ENCODE results near the gene C10orf67. TPM values are rescaled to one million over a fixed set of nuclear protein-coding genes. Genes with fewer than 3 reads are reported as not detected.

C10orf67 gene
- total RNA-seq, 1 donor from 2014 or later = not detected

DNA sequence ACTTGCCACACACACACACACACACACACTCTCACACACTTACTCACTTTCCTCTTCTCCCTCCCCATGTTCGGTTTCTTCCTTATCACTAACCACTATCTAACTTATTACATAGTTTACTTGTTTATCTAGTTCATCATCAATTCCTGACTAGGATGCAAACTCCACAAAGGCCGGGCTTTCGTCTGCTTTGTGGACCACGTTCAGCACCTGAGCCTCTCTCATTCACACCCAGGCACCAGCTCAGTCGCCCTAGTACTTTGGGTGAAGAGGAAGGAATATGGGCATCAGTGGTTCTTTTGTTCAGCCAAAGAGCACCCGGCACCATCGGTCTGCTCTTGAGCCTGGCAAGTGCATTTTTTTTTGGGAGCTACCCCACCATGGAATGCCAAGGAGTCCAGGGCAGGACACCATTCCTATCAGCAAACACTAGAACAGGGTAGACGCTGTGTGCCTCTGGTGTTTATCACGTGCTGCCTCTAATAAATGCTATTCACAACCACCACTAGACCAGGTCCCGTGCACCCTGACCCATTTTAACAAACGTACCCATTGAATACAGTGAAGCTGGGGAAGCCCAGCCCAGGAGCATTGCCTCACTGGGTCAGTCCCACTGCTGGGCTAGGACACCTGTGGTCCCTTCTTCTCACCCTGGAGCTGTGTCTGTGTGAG, 2.2 kb downstream of the C10orf67 start:
- Histone ChIP-seq H3K36me3 (no peaks in the 10 kb centered on the region), H3K27ac (no peak overlapping the region), H3K27me3 (no peaks in the 10 kb centered on the region), H3K9me3 (no peaks in the 10 kb centered on the region), H3K4me1 (peaks cover 7% of the 10 kb centered on the region), H3K4me3 (no peak overlapping the region)
- no peak for TF ChIP-seq POLR2A (IDR thresholded peaks at IDR 0.05)
- TF ChIP-seq, protein P1, sequence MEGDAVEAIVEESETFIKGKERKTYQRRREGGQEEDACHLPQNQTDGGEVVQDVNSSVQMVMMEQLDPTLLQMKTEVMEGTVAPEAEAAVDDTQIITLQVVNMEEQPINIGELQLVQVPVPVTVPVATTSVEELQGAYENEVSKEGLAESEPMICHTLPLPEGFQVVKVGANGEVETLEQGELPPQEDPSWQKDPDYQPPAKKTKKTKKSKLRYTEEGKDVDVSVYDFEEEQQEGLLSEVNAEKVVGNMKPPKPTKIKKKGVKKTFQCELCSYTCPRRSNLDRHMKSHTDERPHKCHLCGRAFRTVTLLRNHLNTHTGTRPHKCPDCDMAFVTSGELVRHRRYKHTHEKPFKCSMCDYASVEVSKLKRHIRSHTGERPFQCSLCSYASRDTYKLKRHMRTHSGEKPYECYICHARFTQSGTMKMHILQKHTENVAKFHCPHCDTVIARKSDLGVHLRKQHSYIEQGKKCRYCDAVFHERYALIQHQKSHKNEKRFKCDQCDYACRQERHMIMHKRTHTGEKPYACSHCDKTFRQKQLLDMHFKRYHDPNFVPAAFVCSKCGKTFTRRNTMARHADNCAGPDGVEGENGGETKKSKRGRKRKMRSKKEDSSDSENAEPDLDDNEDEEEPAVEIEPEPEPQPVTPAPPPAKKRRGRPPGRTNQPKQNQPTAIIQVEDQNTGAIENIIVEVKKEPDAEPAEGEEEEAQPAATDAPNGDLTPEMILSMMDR (IDR thresholded peaks at IDR 0.05) = no peak
- no peak for TF ChIP-seq POLR2AphosphoS5 (IDR thresholded peaks at IDR 0.05; ENCODE audit: insufficient read depth in 1 of 2, low read depth in 1 of 2)
- intact Hi-C loops (cut with DNase I) = no loop called here
- no peak for DNase-seq (ENCODE audit: extremely low spot score in 2 of 2)

DNA sequence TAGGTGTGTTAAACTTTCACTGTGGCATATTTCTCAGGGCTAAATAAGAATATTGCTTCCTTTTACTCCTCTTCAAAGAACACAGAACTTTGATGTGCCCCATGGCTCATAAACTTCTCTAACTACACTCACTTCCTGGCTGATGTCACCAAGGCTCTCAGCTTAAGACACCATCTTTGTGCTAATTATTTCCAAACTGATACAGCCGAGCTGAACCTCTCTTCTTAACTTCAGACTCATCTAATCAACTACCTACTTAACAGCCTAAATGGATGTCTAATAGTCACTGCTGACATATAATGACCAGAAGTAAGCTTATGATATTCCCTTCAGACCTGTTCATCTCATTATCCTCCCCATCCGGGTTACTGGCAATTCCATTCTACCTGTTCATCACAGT, 3.6 kb downstream of the C10orf67 start:
- TF ChIP-seq POLR2A (IDR thresholded peaks at IDR 0.05) = no peak
- TF ChIP-seq, protein P1 (IDR thresholded peaks at IDR 0.05) = no peak
- TF ChIP-seq POLR2AphosphoS5 (IDR thresholded peaks at IDR 0.05; ENCODE audit: insufficient read depth in 1 of 2, low read depth in 1 of 2) = no peak
- intact Hi-C loops (cut with DNase I) = no loop called here

DNA sequence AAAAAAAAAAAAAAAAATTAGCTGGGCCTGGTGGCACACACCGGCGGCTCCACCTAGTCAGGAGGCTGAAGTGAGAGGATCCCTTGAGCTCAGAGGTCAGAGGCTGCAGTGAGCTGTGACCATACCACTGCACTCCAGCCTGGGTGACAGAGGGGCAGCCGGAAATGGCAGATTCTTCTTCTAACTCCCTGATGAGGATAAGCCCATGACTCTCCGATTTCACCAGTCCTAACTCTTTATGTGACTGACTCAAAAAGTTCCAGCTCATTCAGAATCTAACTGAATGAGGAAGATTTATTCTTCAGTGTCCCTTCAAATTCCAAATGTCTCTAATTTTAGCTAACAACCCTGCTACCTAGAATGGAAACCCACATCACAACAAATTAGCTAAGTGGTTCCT, 4.2 kb downstream of the C10orf67 start:
- intact Hi-C loops (cut with DNase I) = no loop called here
- Histone ChIP-seq H3K27ac (no peak overlapping the region), H3K4me1 (peaks cover 7% of the 10 kb centered on the region)

More for the DNA sequence above, 3.6 kb downstream of the C10orf67 start:
- H3K4me1 ChIP-seq = peaks cover 7% of the 10 kb centered on the region
- H3K4me3 ChIP-seq = no peak overlapping the region
- H3K27ac ChIP-seq = no peak overlapping the region
- no peaks in the 10 kb centered on the region for H3K27me3 ChIP-seq
- no peak for DNase-seq (ENCODE audit: extremely low spot score in 2 of 2)
- no peaks in the 10 kb centered on the region for H3K36me3 ChIP-seq
- H3K9me3 ChIP-seq = no peaks in the 10 kb centered on the region

DNA sequence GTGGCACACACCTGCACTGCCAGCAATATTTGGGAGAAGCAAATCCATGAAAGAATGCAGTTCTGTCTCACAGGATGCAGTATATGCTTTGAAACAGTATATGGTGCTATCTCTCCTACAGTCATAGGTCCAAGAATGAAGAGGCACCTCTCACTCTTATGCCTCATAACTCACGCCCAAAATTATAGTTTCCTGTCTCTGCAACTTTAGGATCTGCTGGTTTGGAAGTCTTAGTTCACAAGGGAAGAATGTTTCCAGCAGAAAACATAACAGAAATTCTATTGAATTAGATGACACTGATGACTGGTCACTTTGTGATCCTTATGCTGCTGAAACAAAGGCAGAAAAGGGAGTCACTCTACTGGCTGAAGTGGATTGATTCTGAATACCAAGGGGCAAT, 5.7 kb downstream of the C10orf67 start:
- Histone ChIP-seq H3K9me3 (no peaks in the 10 kb centered on the region), H3K27ac (no peak overlapping the region), H3K27me3 (no peaks in the 10 kb centered on the region), H3K4me1 (no peaks in the 10 kb centered on the region), H3K36me3 (no peaks in the 10 kb centered on the region), H3K4me3 (no peak overlapping the region)
- no peak for TF ChIP-seq POLR2AphosphoS5 (IDR thresholded peaks at IDR 0.05; ENCODE audit: insufficient read depth in 1 of 2, low read depth in 1 of 2)
- TF ChIP-seq, protein P1 (IDR thresholded peaks at IDR 0.05) = no peak
- TF ChIP-seq POLR2A (IDR thresholded peaks at IDR 0.05) = no peak
- no peak for DNase-seq (ENCODE audit: extremely low spot score in 2 of 2)
- intact Hi-C loops (cut with DNase I) = no loop called here

More for the DNA sequence above, 4.2 kb downstream of the C10orf67 start:
- H3K4me3 ChIP-seq = no peak overlapping the region
- no peaks in the 10 kb centered on the region for H3K36me3 ChIP-seq
- TF ChIP-seq POLR2AphosphoS5 (IDR thresholded peaks at IDR 0.05; ENCODE audit: insufficient read depth in 1 of 2, low read depth in 1 of 2) (no peak), POLR2A (IDR thresholded peaks at IDR 0.05) (no peak)
- TF ChIP-seq, protein P1 (IDR thresholded peaks at IDR 0.05) = no peak
- no peaks in the 10 kb centered on the region for H3K27me3 ChIP-seq
- DNase-seq (ENCODE audit: extremely low spot score in 2 of 2) = no peak
- H3K9me3 ChIP-seq = no peaks in the 10 kb centered on the region

DNA sequence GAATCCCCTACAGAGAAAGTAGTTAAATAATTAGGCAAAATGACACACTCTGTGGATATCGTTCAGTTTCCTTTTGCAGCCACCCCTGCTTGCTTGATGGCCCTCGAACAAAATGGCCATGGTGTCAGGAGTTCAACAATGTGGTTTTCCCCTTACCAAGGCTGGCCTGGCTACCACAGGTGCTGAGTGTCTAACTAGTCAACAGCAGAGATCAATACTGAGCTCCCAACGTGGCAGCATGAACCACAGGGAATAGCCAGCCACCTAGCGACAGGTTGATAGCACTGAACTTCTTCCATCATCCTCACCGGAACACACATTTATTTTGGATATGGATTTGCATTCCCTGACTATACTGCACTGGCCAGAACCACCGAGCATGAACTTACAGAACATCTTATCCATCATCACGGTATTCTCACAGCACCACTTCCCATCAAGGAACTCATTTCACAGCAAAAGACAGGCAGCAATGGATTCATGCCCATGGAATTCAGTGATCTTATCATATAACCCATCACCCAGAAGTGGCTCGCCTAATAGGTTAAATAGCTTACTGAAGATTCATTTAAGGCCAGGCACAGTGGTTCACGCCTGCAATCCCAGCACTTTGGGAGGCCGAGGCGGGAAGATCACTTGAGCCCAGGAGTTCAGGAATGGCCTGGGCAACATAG, 6.3 kb downstream of the C10orf67 start:
- no peaks in the 10 kb centered on the region for H3K4me1 ChIP-seq
- TF ChIP-seq, protein P1 (IDR thresholded peaks at IDR 0.05) = no peak
- TF ChIP-seq POLR2A (IDR thresholded peaks at IDR 0.05) (no peak), POLR2AphosphoS5 (IDR thresholded peaks at IDR 0.05; ENCODE audit: insufficient read depth in 1 of 2, low read depth in 1 of 2) (no peak)
- H3K27me3 ChIP-seq = no peaks in the 10 kb centered on the region
- H3K9me3 ChIP-seq = no peaks in the 10 kb centered on the region
- intact Hi-C loops (cut with DNase I) = no loop called here
- H3K27ac ChIP-seq = no peak overlapping the region
- no peak overlapping the region for H3K4me3 ChIP-seq
- no peak for DNase-seq (ENCODE audit: extremely low spot score in 2 of 2)
- no peaks in the 10 kb centered on the region for H3K36me3 ChIP-seq
